Naive thymus-derived CD4-positive, alpha-beta T cell (primary cell): ENCODE measurements around the gene U2AF1. TPM values are rescaled to one million over a fixed set of nuclear protein-coding genes. Genes with fewer than 3 reads are reported as not detected.
"Not testable (repeated sequence)": the region's sequence is repeated elsewhere in the genome, so short reads cannot be mapped to it uniquely, and the experiment has no call there.

Experiments used
- ATAC-seq: fragments of 150-1000 bp; cut with Tn5 transposase; 2 replicates; pipeline ENCODE4 v1.10.0; 2021; ENCODE audit warnings: mild to moderate bottlenecking, moderate library complexity
- CTCF ChIA-PET: fragments of 350-600 bp; sonication (Branson Sonifier 250); formaldehyde crosslinking; loops from one replicate; lab custom pipeline; 2021; ENCODE audit warnings: antibody characterized with exemption; lab: Charles Lee
- POLR2A ChIA-PET: fragments of 350-600 bp; sonication (Branson Sonifier 250); formaldehyde crosslinking; loops from one replicate; lab custom pipeline; 2021; ENCODE audit warnings: antibody characterized with exemption, inconsistent platforms; lab: Charles Lee
- DNase-seq, 9 donors: peaks; one replicate each; pipeline versions ENCODE4 v3.0.0 to v3.0.0-alpha.2; 2020 to 2022; ENCODE audit warnings: mixed read lengths in 1 of 9
- H3K27ac ChIP-seq: one replicate; pipeline ENCODE4 v1.7.0; 2013; ENCODE audit warnings: mild to moderate bottlenecking, low read depth, low read length, moderate library complexity
- H3K27me3 ChIP-seq, 2 donors: one replicate each; pipeline ENCODE4 v1.7.0; 2013; ENCODE audit warnings: low read length in 2 of 2, mild to moderate bottlenecking in 2 of 2, moderate library complexity in 2 of 2; ENCODE audit not compliant: control insufficient read depth in 2 of 2, insufficient read depth in 2 of 2
- H3K36me3 ChIP-seq, 3 experiments: 1 replicate in 2 of 3; 2 replicates in 1 of 3; pipeline ENCODE4 v1.7.0; 2013; ENCODE audit warnings: low read length in 3 of 3, mild to moderate bottlenecking in 3 of 3, moderate library complexity in 1 of 3; ENCODE audit not compliant: insufficient read depth in 3 of 3, control insufficient read depth in 2 of 3
- H3K4me1 ChIP-seq, 2 donors: one replicate each; pipeline ENCODE4 v1.7.0; 2013; ENCODE audit warnings: low read length in 2 of 2, mild to moderate bottlenecking in 2 of 2, moderate library complexity in 1 of 2; ENCODE audit not compliant: control insufficient read depth in 2 of 2, insufficient read depth in 2 of 2
- H3K4me3 ChIP-seq: 2 replicates; pipeline ENCODE4 v1.7.0; 2013; ENCODE audit warnings: mild to moderate bottlenecking, low read length
- H3K9me3 ChIP-seq, 3 experiments: 1 replicate in 2 of 3; 2 replicates in 1 of 3; pipeline ENCODE4 v1.7.0; 2013; ENCODE audit warnings: low read length in 3 of 3; ENCODE audit not compliant: control insufficient read depth in 2 of 3
- H3K27ac Mint-ChIP-seq, 9 donors: one replicate each; pipeline ENCODE4 v1.8.0; 2020 to 2022; ENCODE audit warnings: mixed read lengths in 9 of 9, mild to moderate bottlenecking in 8 of 9, moderate library complexity in 5 of 9, inconsistent platforms in 2 of 9
- H3K27me3 Mint-ChIP-seq, 5 donors: one replicate each; pipeline ENCODE4 v1.8.0; 2021 to 2022; ENCODE audit warnings: mixed read lengths in 5 of 5, mild to moderate bottlenecking in 1 of 5
- H3K36me3 Mint-ChIP-seq, 5 donors: one replicate each; pipeline ENCODE4 v1.8.0; 2020 to 2022; ENCODE audit warnings: mixed read lengths in 5 of 5, mild to moderate bottlenecking in 3 of 5, inconsistent platforms in 1 of 5
- H3K4me1 Mint-ChIP-seq, 7 donors: one replicate each; pipeline ENCODE4 v1.8.0; 2020 to 2022; ENCODE audit warnings: mixed read lengths in 7 of 7, mild to moderate bottlenecking in 3 of 7, inconsistent platforms in 1 of 7
- H3K4me3 Mint-ChIP-seq, 10 donors: one replicate each; pipeline ENCODE4 v1.8.0; 2020 to 2022; ENCODE audit warnings: mild to moderate bottlenecking in 10 of 10, mixed read lengths in 10 of 10, moderate library complexity in 6 of 10, inconsistent platforms in 2 of 10
- H3K9me3 Mint-ChIP-seq, 11 donors: one replicate each; pipeline ENCODE4 v1.8.0; 2020 to 2022; ENCODE audit warnings: mixed read lengths in 11 of 11, mild to moderate bottlenecking in 4 of 11, inconsistent platforms in 1 of 11, moderate library complexity in 1 of 11
- intact Hi-C, 2 donors: fragments of 100-400 bp; cut with micrococcal nuclease; formaldehyde crosslinking; loops; one replicate each; pipeline ENCODE4 v1.15.1; 2023
- polyA plus RNA-seq, 2 donors: library from polyadenylated mRNA; unstranded; fragments of 300-500 nt; fragmentation: Illumina TruSeq; gene quantifications; one replicate each; pipeline ENCODE4 v1.2.3, GENCODE V29; 2021
- total RNA-seq, 6 experiments: library from RNA in 5 of 6; stranded (reverse) in 5 of 6; gene quantifications; 1 replicate in 5 of 6; 2 replicates in 1 of 6; pipeline ENCODE4 v1.2.3 and lab custom pipeline; 2021 to 2026

U2AF1 gene
- total and polyA plus RNA-seq, 7 experiments from 2014 or later, result 7.5 to 134 (median 76.0) TPM

DNA sequence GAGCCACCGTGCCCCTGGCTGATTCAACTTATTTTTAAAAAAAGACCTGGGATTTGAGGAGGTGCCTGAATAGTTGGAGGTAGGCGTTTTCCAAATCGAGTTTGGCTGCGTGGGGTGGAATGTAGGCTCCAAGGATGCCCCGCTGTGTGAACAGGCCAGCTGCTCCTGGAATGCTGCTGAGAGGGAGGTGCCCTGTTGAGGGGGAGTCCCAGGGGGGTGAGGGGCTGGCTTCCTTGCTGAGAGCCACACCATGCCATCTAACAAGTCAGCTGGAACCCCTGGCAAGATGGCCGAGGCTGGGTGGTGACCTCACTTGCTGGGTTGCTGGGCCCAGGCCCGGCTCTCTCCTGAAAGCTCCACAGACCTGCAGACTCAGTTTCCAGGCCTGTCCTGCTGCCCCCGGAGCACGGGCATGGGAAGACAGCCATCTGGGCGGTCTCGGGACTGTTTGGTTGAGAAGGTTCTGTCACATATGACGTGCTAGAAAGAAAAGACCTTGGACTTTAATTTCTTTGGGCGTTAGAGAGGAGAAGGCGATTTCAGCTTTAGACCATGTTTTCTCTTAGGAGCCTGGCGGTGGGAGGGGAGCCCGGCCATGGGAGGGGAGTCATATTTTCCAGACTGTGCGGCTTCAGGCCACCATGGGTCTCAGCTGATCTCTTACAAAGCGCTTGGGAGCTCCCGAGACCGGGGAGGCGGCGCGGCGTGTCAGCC lies 24.6 kb downstream of the U2AF1 start:
- H3K4me1 Mint-ChIP-seq, H3K4me3 Mint-ChIP-seq, H3K4me1 ChIP-seq, DNase-seq, H3K27ac Mint-ChIP-seq, POLR2A ChIA-PET, ATAC-seq, H3K27ac ChIP-seq, H3K36me3 ChIP-seq, CTCF ChIA-PET, H3K4me3 ChIP-seq, intact Hi-C loops, H3K27me3 ChIP-seq, H3K9me3 Mint-ChIP-seq, H3K36me3 Mint-ChIP-seq, H3K27me3 Mint-ChIP-seq, H3K9me3 ChIP-seq: not testable (repeated sequence)

DNA sequence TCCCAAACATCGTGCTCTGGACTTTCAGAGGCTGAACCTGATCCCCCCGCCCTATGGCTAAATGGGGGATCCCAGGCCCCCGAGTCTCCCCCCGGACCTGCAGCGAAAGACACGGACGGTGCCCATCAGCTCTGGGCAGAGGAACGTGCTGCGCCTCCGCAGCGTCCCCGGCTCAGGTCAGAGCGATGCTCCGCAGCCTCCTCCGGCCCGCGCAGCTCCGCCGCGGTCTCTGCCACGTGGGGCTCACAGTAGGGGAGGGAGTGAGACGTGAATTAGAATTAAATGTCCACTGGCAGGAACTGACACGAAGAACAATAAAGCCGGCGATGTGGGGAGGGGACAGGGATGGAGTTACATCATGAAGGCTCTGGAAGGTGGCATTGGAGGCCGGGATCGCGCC lies 30.7 kb downstream of the U2AF1 start:
- H3K27me3 ChIP-seq, H3K4me3 Mint-ChIP-seq, intact Hi-C loops, ATAC-seq, H3K27me3 Mint-ChIP-seq, H3K4me1 Mint-ChIP-seq, H3K4me1 ChIP-seq, H3K9me3 ChIP-seq, CTCF ChIA-PET, H3K27ac Mint-ChIP-seq, H3K27ac ChIP-seq, POLR2A ChIA-PET, H3K4me3 ChIP-seq, H3K36me3 Mint-ChIP-seq, H3K9me3 Mint-ChIP-seq, DNase-seq, H3K36me3 ChIP-seq: not testable (repeated sequence)

DNA sequence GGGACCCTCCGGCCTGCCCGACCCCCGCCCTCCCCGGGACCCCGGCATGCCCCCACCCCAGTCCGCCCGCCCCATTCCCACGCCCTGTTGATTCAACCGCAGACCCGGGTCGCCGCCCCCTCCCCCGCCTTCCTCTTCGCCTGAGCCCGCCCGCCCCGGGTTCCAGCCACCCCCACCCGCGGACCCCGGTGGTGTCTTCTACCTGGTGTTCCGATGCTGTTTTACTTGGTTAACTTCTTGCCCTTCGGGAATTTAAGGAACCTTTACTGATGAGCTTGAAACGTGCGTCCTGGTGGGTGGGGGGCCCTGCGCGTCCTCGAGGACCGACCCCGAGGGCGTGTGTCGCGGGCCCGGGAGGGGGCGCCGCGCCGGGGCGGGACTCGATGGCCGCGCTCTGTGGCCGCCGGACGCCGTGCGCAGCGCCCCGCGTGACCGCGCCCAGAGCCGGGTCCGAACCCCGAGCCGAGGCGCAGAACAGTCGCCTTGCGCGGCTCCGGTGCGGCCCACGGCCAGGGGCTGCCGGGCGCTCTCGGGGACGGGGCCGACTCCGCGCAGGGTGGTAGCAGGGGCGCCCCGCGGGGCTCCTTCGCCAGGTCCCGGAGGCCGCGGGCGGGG lies 31.2 kb downstream of the U2AF1 start:
- H3K36me3 Mint-ChIP-seq, H3K4me3 Mint-ChIP-seq, H3K27ac Mint-ChIP-seq, H3K4me1 Mint-ChIP-seq, POLR2A ChIA-PET, intact Hi-C loops, ATAC-seq, H3K27me3 Mint-ChIP-seq, H3K27ac ChIP-seq, H3K36me3 ChIP-seq, H3K4me3 ChIP-seq, H3K9me3 Mint-ChIP-seq, CTCF ChIA-PET, H3K27me3 ChIP-seq, DNase-seq, H3K4me1 ChIP-seq, H3K9me3 ChIP-seq: not testable (repeated sequence)

DNA sequence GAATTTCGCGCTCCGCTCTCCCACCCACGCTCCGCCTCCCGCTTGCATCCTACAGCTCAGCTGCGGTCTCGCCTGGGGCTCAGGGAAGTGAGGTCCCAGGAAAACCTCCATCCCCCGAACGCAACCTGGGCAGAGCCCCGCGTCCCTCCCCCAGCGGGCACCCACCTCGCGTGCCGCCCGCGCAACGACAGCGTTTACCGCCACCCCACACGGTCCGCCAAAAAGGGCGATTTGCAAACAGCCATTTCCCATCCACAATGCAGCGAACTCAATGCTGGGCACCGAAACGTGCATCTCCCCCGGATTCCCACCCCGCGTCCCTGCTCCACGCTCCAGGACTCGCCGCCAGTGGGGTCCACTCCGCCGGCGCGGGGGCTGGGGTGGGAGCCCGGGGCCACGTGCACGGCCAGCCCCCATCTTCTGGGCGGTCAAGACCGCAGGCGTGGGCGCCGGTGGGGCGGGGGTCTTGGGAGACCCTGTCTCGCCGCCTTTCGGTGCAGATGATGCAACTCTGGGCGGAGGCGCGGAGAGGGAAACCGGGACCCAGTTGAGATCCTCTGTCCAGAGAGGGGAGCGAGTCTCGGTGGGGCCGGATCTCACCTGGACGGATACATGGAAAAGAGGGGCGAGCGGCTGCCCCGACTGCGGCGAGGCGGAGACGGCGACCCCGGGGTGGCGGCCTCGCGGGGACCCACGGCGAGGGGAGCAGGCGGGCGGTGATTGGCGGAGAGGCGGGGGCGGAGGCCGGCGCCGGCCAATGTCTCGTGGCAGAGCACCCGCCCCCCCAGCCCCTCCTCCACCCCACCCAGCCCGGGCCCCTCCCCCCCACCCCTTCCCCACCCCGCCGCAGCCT lies 32.0 kb downstream of the U2AF1 start, which contains the start of gene CBS:
CBS (minus strand) TSS at position 666 of the 853 bp plus-strand sequence. CDS start 3,642 bp downstream, outside the sequence.
- H3K27ac Mint-ChIP-seq, CTCF ChIA-PET, H3K36me3 Mint-ChIP-seq, H3K4me3 Mint-ChIP-seq, H3K4me1 Mint-ChIP-seq, H3K36me3 ChIP-seq, DNase-seq, H3K27me3 ChIP-seq, H3K27me3 Mint-ChIP-seq, H3K9me3 Mint-ChIP-seq, intact Hi-C loops, H3K4me3 ChIP-seq, POLR2A ChIA-PET, H3K9me3 ChIP-seq, H3K4me1 ChIP-seq, H3K27ac ChIP-seq: not testable (repeated sequence)
- peak; percentile 14 for ATAC-seq

DNA sequence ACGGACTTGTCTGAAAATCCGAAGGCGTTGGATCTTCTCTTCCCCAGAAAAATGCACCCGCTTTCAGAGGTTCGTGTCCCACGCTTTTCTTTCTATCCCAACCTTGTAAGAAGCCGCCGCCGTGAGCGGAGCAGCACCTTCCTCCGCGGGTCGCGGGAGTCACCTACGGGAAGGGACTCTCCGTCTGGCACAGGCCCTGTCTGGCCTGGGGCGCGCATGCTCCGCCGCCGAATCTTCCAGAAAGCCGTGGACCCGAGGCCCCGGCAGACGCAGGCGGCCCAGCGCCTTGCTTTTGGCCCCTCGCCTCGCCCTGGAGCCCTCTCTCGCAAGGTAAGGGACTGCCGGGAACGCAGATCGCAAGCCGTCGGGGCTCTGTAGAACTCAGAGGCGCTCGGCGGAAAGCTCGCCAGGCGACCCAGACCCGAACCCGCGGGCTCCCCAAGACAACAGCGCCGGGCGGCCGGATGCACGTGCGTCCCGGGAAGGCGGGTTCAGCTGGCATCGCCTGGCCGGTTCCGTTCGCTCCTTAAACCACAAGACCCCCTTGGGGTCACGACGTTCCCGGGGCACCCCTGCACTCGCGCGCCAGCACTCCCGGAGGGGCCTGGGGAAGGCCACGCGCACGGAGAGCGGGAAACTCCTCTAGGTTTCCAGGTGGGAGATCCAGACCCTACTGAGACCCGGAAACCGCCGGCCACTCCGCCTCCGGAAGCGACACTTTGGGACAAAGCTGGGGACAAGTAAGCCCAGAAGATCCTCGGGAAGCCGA lies 32.8 kb downstream of the U2AF1 start:
- CTCF ChIA-PET, H3K9me3 Mint-ChIP-seq, H3K27ac ChIP-seq, ATAC-seq, H3K4me1 ChIP-seq, H3K27me3 Mint-ChIP-seq, DNase-seq, intact Hi-C loops, H3K27me3 ChIP-seq, H3K4me3 Mint-ChIP-seq, H3K4me3 ChIP-seq, H3K4me1 Mint-ChIP-seq, POLR2A ChIA-PET, H3K36me3 ChIP-seq, H3K9me3 ChIP-seq, H3K36me3 Mint-ChIP-seq, H3K27ac Mint-ChIP-seq: not testable (repeated sequence)

DNA sequence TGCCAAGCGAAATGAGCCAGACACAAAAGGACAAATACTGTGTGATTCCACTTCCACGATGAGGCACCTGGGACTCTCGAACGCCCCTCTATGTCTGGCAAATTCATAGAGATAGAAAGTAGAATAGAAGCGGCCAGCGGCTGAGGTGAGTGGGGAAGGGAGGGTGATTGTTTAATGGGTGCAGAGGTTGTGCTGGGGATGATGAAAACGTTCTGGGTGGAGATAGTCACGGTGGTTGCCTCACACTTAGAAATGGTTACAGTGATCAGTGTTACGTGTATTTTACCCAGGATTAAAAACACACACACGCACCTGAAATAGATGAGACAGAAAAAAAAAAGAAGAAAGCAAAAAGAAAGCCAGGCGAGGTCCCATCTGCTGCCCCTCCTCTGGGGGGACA lies 34.6 kb downstream of the U2AF1 start:
- H3K4me1 ChIP-seq, CTCF ChIA-PET, intact Hi-C loops, H3K9me3 ChIP-seq, H3K27ac ChIP-seq, DNase-seq, H3K36me3 Mint-ChIP-seq, H3K4me3 ChIP-seq, H3K4me1 Mint-ChIP-seq, H3K27me3 Mint-ChIP-seq, H3K9me3 Mint-ChIP-seq, ATAC-seq, H3K27me3 ChIP-seq, H3K36me3 ChIP-seq, POLR2A ChIA-PET, H3K27ac Mint-ChIP-seq, H3K4me3 Mint-ChIP-seq: not testable (repeated sequence)
